Measurements from ENCODE around the gene ZNF441. TPM values are rescaled to one million over a fixed set of nuclear protein-coding genes. Genes with fewer than 3 reads are reported as not detected.

ZNF441 gene
- total and polyA plus RNA-seq, 10 of the 15 experiments (the other 5 are each of a cell fraction or from before 2014, with no cell fraction given), result 1.0 to 9.4 (median 4.3) TPM

- Histone ChIP-seq H3K79me2 (ENCODE audit: control insufficient read depth, insufficient read depth, low read length) (peaks cover 11% of the 10 kb centered on the region), H2AFZ (ENCODE audit: control insufficient read depth, low read depth, low read length) (peak overlapping the region; percentile 99), H3K4me3 (peak overlapping the region; percentile 82), H3K9me3 (replicated peaks; ENCODE audit: control insufficient read depth, insufficient read depth, low read length) (no peaks in the 10 kb centered on the region), H3K4me1 (ENCODE audit: control insufficient read depth, insufficient read depth, low read length) (no peaks in the 10 kb centered on the region; the same call in 1 of the 2 replicates), H4K20me1 (ENCODE audit: control insufficient read depth, insufficient read depth) (no peaks in the 10 kb centered on the region), H3K9ac (ENCODE audit: control insufficient read depth, insufficient read depth, low read length) (peak overlapping the region; percentile 91), H3K4me2 (ENCODE audit: control insufficient read depth, insufficient read depth) (peak overlapping the region; percentile 91), H3K27me3 (replicated peaks in 1 of 2; ENCODE audit: control insufficient read depth in 2 of 2, insufficient read depth in 2 of 2, low read length in 1 of 2) (no peaks in the 10 kb centered on the region), H3K27ac (ENCODE audit: control insufficient read depth, insufficient read depth) (peak overlapping the region; percentile 83), H3K36me3 (ENCODE audit: control insufficient read depth in 2 of 2, insufficient read depth in 2 of 2, low read length in 1 of 2) (peaks cover 0 to 3% of the 10 kb centered on the region in 2 experiments; a peak in 1 of 4 replicates)
- in situ Hi-C loops (cut with MboI), result no loop called here
- intact Hi-C loops (cut with micrococcal nuclease; ENCODE audit: unreplicated experiment), result no loop called here
- under 1% methylated on average over 45 of the region's 52 CpGs for WGBS (ENCODE audit: insufficient coverage, insufficient replicate concordance, low lambda C conversion rate, missing lambda C conversion rate)
- TSS peak; percentile 84 for BruUV-seq (replicated peaks)
- POLR2A ChIA-PET, result interaction anchor here (0.5 to 0.7 kb wide), 3 partner anchors 28 to 1539 kb away, joined by 3 to 8 read pairs (median 7); no protein-coding TSS in a partner anchor
- RAD21 ChIA-PET (ENCODE audit: unreplicated experiment), result interaction anchor here (0.5 kb wide), 1 partner anchor 168 kb away, joined by 3 read pairs; no protein-coding TSS in a partner anchor
- DNase-seq (ENCODE audit: low read depth, low spot score) (no peak), FAIRE-seq (no peak), ATAC-seq (peak; percentile 76)
- CTCF ChIA-PET, result no interaction called here
- SMC1A ChIA-PET (ENCODE audit: uncharacterized antibody, unreplicated experiment), result interaction anchor here (1.0 to 1.6 kb wide), 2 partner anchors 29 to 31 kb away, joined by 3 to 4 read pairs; partner anchors contain the start of gene ZNF441
- TF ChIP-seq, protein P1, sequence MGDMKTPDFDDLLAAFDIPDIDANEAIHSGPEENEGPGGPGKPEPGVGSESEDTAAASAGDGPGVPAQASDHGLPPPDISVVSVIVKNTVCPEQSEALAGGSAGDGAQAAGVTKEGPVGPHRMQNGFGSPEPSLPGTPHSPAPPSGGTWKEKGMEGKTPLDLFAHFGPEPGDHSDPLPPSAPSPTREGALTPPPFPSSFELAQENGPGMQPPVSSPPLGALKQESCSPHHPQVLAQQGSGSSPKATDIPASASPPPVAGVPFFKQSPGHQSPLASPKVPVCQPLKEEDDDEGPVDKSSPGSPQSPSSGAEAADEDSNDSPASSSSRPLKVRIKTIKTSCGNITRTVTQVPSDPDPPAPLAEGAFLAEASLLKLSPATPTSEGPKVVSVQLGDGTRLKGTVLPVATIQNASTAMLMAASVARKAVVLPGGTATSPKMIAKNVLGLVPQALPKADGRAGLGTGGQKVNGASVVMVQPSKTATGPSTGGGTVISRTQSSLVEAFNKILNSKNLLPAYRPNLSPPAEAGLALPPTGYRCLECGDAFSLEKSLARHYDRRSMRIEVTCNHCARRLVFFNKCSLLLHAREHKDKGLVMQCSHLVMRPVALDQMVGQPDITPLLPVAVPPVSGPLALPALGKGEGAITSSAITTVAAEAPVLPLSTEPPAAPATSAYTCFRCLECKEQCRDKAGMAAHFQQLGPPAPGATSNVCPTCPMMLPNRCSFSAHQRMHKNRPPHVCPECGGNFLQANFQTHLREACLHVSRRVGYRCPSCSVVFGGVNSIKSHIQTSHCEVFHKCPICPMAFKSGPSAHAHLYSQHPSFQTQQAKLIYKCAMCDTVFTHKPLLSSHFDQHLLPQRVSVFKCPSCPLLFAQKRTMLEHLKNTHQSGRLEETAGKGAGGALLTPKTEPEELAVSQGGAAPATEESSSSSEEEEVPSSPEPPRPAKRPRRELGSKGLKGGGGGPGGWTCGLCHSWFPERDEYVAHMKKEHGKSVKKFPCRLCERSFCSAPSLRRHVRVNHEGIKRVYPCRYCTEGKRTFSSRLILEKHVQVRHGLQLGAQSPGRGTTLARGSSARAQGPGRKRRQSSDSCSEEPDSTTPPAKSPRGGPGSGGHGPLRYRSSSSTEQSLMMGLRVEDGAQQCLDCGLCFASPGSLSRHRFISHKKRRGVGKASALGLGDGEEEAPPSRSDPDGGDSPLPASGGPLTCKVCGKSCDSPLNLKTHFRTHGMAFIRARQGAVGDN (IDR thresholded peaks at IDR 0.05), result peak; percentile 15; the same call in 1 of the 2 replicates
- TF ChIP-seq MEF2B (IDR thresholded peaks at IDR 0.05; ENCODE audit: partially characterized antibody, poor library complexity, severe bottlenecking), result peak; percentile 61
- TF ChIP-seq, protein P2, sequence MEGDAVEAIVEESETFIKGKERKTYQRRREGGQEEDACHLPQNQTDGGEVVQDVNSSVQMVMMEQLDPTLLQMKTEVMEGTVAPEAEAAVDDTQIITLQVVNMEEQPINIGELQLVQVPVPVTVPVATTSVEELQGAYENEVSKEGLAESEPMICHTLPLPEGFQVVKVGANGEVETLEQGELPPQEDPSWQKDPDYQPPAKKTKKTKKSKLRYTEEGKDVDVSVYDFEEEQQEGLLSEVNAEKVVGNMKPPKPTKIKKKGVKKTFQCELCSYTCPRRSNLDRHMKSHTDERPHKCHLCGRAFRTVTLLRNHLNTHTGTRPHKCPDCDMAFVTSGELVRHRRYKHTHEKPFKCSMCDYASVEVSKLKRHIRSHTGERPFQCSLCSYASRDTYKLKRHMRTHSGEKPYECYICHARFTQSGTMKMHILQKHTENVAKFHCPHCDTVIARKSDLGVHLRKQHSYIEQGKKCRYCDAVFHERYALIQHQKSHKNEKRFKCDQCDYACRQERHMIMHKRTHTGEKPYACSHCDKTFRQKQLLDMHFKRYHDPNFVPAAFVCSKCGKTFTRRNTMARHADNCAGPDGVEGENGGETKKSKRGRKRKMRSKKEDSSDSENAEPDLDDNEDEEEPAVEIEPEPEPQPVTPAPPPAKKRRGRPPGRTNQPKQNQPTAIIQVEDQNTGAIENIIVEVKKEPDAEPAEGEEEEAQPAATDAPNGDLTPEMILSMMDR (IDR thresholded peaks at IDR 0.05 in 2 of 3, conservative IDR thresholded peaks at IDR 0.05 in 1 of 3; ENCODE audit: control insufficient read depth in 2 of 3, extremely low read depth in 1 of 3, insufficient read depth in 1 of 3, low read depth in 3 of 3, low read length in 3 of 3), result 0 out of 6 replicates have a peak, but pooled peaks of 1 of the 3 experiments have one; percentile 4
- TF ChIP-seq BHLHE40 (IDR thresholded peaks at IDR 0.05; ENCODE audit: borderline replicate concordance in 1 of 2, low read depth in 2 of 2, low read length in 1 of 2), result peak in 1 of 2 experiments; percentile 29; a peak in 1 of 4 replicates
- TF ChIP-seq LARP7 (IDR thresholded peaks at IDR 0.05), result peak; percentile 58
- TF ChIP-seq NKRF (conservative IDR thresholded peaks at IDR 0.05), result peak; percentile 81; the same call in 1 of the 2 replicates
- 0 out of 4 replicates have a peak, but pooled peaks of 1 of the 2 experiments have one; percentile 14 for TF ChIP-seq IKZF2 (IDR thresholded peaks at IDR 0.05)
- TF ChIP-seq MTA2 (IDR thresholded peaks at IDR 0.05; ENCODE audit: low read depth), result peak; percentile 50; the same call in 1 of the 2 replicates
- TF ChIP-seq, protein P3, sequence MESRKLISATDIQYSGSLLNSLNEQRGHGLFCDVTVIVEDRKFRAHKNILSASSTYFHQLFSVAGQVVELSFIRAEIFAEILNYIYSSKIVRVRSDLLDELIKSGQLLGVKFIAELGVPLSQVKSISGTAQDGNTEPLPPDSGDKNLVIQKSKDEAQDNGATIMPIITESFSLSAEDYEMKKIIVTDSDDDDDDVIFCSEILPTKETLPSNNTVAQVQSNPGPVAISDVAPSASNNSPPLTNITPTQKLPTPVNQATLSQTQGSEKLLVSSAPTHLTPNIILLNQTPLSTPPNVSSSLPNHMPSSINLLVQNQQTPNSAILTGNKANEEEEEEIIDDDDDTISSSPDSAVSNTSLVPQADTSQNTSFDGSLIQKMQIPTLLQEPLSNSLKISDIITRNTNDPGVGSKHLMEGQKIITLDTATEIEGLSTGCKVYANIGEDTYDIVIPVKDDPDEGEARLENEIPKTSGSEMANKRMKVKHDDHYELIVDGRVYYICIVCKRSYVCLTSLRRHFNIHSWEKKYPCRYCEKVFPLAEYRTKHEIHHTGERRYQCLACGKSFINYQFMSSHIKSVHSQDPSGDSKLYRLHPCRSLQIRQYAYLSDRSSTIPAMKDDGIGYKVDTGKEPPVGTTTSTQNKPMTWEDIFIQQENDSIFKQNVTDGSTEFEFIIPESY (IDR thresholded peaks at IDR 0.05), result no peak
- peak; percentile 67; the same call in 1 of the 2 replicates for TF ChIP-seq SMARCA5 (IDR thresholded peaks at IDR 0.05)
- TF ChIP-seq GATAD2B (conservative IDR thresholded peaks at IDR 0.05; ENCODE audit: low read depth), result peak; percentile 23; the same call in 1 of the 2 replicates
Observed at GRCh38 chr19:11737964-11738745, 28.6 kb upstream of the ZNF441 start.
